GM15510 (cell line): ENCODE data around the gene YIPF3.

Experiments used
- POLR2A ChIP-seq: IDR thresholded peaks from 3 replicates; pipeline ENCODE4 v1.6.1; 2011; ENCODE audit warnings: borderline replicate concordance; ENCODE audit not compliant: insufficient read length; ENCODE audit errors: extremely low read depth

Gene YIPF3

DNA sequence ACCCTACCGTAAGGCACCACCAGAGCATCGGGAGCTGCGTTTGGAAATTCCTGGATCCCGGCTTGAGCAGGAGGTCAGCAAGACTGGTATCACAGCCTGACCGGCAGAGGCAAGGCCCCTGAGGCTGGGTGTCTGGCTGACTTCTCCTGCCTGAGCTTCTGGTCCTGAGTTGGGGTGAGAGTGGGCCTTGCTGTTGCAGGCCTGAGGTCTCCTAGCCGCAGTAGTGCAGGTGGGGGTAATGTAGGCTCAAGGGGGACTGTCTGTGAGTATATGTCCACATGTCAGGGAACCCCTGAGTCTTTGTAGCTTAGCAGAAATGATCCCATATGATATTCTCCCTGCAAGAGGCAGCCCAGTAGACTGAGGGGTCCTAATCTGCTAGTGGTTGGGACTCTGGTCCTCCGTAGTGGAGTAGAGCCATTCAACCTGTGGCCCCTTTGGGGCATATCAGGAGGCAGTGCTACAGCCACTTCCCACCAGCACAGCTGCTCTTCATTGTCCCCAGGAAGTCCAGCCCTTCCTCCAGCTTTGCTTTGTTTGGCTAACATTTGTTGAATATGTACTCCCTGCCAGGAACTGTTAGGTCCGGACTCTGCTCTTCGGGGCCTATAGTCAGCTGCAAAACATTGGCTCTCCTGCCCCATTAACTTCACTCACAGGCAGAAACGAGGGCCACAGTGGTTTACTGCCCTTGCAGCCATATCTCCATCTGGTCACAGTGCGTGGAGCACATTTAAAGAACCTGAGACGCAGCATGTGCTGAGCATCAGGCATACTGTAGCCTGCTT, 17.5 kb downstream of the YIPF3 start:
- no peak for TF ChIP-seq POLR2A

DNA sequence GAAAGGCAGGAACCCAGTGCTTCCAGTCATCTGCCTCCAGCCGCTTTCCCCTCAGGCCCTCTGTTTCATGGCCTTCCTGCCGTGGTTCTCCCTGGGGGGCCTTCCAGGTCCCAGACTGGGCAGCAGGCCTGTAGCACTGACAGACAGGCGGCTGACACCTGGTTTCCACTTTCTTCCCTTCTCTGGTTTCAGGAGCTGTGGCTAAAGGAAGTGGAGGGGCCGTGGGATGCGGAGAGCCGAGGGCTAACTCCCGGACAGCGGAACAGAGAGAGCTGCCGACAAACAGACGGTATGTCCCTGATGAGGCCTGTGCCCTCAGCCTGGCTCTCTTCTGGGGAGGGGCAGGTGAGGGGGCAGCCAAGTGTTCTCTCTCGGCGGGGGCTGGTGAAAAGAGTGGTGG, 19.0 kb downstream of the YIPF3 start:
- TF ChIP-seq POLR2A = no peak

DNA sequence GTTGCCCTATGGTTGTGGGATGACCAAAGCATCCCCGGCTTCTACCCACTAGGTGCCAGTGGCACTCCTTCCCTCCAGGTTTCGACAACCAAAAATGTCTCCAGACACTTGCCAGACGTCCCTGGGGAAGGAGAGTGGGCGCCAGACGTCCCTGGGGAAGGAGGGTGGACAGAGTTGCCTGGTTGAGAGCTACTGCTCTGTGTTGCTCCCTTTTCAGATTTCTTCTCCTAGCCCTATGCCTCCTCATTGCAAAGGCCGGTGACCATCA, 19.7 kb downstream of the YIPF3 start:
- no peak for TF ChIP-seq POLR2A

DNA sequence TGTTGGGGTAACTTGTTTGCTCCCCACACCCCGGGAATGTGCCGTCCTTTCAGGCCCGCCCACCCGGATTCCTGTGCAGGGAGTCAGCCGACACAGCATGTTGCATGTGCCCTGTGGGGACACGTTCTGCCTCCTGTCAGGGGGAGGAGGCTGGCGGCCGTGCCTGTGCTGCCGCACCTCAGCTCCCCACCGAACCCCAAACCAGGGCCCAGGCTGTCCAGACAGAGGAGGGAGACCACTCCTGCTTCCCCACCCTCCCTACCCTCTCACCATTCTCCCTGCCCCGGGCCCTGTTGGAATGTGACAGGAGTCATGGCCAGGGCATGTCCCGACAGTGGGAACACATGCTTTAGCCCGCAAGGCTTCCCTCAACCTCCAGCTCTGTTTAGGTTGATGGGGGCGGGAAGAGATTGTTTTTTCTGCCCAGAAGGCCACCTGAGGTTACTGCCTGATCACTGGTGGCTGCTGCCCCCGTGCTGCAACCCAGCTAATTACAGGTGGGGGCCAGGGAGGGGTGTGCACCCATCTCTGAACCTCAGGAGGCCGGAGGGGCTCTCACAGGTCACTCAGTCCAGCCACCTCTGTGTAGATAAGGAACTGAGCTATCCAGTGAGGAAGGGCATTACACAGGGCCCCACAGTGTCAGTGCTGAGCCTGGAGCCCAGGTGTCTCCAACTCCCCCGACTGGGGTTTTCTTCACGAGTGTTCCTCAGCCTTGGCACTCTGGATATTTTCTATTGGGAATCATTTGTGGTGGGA, 20.2 kb downstream of the YIPF3 start:
- no peak for TF ChIP-seq POLR2A

DNA sequence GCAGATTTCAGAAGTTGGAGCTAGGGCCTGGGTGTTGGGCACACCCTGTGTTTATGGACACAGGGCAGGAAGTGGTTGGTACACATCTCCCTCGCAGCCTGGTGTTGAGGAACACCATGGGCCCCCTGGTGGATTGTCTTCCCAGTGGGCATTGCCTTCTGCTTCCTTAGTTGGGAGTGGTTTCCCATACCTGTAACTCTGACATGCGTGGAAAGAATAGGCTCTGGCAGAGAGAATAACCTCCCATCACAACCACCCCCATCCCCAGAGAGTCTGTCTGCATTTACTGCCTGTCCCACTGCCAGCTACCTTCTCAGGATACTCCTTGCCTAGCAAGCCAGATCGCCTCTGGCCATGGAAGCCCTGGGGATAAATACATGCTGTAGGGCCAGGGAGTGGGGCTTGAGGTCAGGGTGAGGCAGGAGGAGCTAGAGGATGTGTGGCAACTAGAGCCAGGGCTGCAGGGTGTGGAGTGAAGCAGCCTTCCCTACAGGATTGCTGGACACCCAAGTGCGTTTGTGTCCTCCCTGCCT, 21.3 kb downstream of the YIPF3 start:
- TF ChIP-seq POLR2A = no peak

DNA sequence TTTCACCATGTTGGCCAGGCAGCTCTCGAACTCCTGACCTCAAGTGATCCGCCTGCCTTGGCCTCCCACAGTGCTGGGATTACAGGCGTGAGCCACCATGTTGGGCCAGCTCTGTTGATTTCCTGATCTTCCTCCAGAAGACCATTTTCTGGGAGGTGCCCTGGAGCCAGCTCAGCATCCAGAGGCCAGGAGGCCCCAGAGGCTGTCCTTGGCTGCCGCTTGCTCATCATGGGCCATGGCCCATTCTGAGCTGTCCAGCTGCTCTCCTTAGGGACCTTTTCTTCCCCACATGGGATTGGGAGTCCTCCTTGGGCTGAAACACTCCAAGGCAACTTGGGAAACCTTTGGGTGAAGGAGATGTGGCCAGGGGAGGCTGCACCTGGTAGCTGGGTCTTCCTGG, 22.0 kb downstream of the YIPF3 start:
- TF ChIP-seq POLR2A = no peak

DNA sequence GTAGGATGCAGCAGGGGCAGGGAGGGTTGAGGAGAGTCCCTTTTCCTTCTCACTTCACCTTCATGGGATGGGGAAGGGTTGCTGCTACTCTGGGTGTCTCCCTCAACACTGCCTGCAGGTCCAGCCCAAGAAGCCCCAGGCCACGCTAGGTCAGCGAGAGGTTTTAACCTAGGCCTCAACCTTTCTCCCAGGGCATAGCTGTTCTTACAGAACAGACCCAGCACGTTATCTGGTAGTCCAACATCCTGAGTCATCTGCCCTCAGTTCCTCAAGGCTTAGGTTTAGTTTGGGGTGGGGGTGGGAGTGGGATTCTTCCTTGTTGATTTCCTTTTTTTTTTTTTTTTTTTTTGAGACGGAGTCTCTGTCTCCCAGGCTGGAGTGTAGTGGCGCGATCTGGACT, 22.4 kb downstream of the YIPF3 start:
- no peak for TF ChIP-seq POLR2A

DNA sequence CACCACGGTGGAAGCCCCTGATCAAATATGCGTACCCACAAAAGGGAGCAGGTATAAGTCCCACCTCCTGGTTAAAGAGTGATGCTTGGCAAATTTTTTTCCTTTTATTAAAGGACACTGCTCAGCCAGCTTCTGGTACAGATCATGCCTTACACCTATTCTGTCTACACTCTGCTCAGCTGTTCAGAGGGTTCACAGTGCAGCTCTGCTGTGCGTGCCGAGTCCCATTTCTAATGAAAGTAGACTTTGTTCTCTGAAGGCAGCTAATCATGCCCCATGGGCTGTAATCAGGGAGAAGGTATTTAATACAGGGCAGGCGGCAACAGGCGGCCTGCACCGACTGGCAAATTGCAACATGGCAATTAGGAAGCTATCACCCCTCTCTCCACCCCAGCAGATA, 22.9 kb downstream of the YIPF3 start:
- no peak for TF ChIP-seq POLR2A

DNA sequence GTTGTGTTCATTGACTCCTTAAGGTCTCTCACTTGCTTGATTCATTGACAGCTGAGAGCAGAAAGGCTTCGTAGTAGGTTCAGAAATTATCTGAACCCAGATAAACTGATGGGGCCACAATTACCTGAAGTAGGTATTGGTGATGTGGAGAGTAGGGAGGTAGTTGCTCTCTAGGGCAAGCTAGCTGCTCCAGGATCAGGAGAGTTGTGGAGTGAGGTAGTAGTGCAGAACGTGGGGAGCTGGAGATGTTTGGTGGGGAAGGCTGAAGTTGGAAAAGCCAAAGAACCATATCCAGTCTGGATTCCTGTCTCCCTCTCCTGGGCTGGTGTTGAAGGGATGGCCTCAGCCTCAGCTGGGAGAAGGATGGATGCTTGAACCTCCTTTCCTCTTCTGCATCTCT, 23.5 kb downstream of the YIPF3 start:
- no peak for TF ChIP-seq POLR2A

DNA sequence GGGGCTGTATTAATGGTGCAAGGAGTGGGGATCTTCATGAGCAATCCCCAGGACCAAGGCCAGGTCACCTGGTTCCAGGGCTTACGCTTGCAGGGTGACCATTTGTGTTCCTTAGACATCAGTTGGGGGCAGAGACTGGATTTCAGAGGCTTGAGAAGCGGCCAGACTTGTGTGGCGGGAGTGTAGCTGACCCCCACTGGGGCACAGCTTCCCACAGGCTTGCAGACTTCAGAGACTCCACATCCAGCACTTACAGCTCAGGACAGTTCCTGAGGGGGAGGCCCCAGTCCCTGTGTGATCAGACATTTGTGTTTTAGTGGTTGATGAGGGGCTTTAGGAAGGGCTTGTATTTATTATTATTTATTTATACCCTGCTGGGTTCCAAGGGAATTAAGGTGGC, 24.1 kb downstream of the YIPF3 start:
- no peak for TF ChIP-seq POLR2A

DNA sequence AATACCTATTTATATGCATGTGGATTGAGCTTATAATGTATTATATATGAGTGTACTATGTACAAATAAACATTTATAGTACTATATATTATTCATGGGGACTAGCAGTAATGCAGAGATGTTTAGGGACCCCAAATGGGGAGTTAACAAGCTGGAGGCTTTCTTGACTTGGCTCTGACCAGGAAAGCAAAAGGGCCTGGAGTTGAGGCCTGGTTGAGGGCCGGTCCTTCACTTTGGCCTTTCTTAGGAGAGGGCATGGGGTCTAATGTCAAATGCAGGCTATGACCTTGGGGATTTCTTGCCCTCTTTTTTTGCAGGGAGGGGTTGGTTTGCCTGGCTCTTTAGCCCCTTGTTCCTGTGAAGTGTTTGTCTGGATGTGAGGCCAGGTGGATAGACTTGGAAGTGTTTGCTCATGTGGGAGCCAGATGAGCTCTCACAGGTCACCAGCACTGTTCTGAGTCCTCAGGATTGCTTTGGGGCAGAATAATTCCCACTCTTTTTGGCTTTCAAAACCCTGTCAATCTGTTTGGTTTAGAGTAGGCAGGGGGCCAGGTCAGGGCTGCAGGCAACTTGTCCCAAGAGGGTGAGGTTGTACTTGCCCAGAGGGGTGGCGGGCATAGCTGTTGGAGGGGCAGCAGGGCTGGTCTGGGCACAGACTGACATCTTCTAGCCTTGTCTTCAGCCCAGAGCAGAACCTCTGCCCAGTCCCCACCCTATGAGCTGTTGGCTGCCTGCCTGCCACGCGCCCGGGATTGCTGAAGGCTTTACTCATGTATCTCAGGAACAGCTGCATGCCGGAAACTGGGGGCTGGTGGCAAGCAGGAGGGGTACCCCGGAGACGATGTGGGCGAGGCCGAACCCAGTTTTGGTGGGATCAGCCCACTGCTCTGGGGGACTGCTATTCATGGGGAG, 24.7 kb downstream of the YIPF3 start:
- no peak for TF ChIP-seq POLR2A

DNA sequence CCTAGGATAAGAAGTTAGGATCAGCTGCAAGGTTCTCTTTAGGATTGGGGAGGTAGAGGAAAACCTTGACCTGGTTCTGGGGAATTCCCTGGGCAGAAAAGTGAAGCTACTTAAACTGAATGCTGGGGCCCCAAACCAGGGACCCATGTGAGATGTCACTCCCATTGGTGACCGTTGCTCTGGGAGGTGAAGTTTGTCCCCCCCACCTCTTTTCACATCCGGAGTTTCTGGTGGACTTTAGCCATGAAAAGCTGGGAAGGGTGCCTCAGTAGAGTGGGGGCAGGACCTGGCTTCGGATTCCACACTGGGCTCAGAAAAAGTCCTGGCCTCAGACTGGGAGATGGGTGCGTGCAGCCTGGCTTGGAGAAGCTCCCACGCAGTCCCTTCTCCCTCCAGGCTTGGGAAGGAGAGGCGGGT, 26.2 kb downstream of the YIPF3 start:
- no peak for TF ChIP-seq POLR2A

DNA sequence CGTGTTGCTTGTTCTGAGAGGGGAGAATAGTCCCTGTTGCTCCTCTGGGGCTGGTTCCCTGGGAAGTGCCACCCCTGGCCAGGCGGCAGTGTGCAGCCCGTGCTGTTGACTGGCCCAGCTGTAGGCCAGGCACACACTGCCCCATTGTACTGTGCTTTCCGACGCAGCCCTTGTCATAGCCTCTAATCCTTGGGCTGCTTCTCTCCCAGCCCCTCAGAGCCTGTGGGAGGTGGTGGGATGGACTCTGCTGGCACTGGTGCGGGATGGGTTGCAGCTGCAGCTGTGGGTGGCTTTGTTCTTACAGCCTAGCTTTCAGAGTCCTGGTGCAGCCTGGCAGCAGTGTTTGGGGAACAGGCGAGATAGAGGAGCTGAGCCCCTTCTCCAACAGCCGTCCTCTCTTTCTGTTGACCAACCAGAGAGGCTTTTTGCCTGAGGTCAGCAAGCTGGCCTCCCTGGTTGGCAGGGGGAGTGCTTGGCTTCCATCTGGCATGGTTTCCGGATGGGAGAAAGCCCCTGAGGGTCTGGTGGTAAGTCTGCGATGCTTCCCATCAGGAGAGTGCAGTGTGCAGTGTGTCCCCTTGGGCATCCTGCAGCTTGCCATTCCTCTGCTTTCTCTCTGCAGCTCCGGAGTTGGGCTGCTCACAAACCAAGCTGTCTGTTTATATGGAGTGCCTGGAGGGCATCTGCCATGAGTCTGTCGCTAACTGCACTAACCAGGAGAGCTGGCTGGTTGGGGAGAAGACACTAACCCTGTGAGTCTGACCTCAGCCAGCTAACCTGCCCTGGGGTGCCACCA, 27.3 kb downstream of the YIPF3 start:
- no peak for TF ChIP-seq POLR2A

DNA sequence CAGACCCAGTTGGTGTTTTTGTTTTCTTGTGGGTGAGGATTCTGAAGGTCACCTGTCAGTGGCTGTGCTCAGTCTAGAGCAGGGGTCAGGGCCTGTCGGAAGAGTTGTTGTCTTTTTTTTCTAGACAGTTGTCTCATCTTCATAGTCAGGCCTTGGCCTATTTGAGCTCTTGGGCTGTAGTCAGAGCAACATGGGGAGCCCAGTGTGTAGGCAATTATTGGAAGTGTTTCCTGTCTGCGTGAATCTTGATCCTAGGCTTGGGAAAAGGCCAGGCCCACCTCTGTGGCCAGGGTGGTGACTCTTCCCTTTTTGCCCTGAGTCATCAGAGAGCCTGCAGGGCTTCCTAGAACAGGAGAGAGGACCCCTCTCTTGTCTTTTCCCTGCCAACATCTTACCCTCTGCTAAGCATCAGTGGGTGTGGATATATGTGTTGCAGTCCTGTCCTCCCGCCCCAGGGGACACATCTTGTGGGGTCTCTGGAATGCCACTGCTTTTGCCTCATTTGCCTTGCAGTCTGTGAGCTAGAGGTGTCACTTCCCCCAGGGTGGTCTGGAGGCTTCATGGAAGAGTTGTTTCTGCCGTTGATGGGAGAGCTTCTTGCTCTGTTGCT, 28.0 kb downstream of the YIPF3 start:
- no peak for TF ChIP-seq POLR2A

DNA sequence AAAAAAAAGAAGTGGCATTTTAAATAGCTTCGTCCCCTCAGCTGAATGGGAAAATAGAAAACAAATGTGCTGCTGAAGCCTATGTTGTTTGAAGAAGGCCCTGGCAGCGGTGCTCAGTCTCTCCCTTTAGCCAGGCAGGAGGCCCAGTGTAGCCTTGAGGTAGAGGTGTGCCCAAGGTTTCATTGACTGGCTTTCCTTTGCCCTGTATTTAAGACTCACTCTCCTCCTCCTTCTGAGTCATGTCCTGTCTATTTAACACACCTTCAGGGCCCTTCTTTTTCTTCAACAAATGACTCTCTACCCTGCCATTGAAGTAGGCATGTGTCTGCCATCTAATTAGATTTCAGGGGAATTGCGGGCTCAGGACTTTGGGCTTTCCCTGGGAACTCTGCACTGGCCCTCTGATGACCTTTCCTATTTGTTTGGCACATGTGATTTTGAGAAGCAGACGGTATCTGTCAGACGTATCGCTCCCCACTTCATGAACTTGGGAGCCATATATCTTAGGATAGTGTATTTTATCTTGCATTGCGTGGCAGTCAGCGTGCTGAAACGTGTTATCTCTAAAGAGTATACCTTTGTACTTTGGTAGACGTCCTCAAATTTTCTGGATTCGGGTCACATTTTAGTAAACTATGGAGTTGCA, 35.0 kb downstream of the YIPF3 start:
- no peak for TF ChIP-seq POLR2A
